Measurements from ENCODE around the gene PSMB5. TPM values are rescaled to one million over a fixed set of nuclear protein-coding genes. Genes with fewer than 3 reads are reported as not detected.

The PSMB5 gene
- total and polyA plus RNA-seq, 2 of the 13 experiments (the other 11 are each of a cell fraction or from before 2014, with no cell fraction given) = 705 to 871 TPM

DNA sequence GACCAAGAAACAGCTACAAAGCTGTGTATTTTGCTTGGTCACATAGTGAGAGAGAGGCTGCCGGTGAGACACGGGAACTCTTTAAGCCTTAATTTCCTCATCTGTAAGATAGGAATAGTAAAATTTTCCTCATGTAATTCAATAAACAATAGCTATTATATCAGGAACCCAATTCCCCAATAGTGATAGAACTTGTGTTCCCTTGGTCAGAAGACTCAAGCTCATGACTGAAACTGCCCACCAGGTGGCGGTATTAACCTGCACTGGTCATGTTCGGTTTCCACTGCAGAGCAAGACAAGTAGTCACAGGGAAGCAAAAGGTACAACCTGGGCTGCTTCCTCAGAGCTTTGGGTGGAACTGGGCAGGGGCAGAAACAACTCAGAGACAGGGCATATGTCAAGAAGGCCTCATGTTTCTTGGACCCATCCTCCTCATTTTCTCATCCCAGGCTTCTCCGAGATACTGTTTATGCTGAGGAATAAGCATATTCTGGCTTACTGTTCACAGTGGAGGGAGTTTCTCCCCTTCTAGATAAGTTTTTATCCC lies 48.1 kb downstream of the PSMB5 start (continued):
- TF ChIP-seq ZNF318 (CRISPR knock-in tag; IDR thresholded peaks at IDR 0.05) = no peak; the same call in 1 of the 2 replicates
- no peak for TF ChIP-seq GATA4 (IDR thresholded peaks at IDR 0.05; ENCODE audit: borderline replicate concordance, low read depth)
- TF ChIP-seq ZHX2 (IDR thresholded peaks at IDR 0.05; ENCODE audit: low read depth) = no peak
- no peak for TF ChIP-seq ZHX2 (CRISPR knock-in tag; IDR thresholded peaks at IDR 0.05; ENCODE audit: borderline replicate concordance)
- TF ChIP-seq ZSCAN31 (CRISPR knock-in tag; IDR thresholded peaks at IDR 0.05; ENCODE audit: low read depth) = no peak
- no peak for TF ChIP-seq ZSCAN20 (CRISPR knock-in tag; IDR thresholded peaks at IDR 0.05; ENCODE audit: borderline replicate concordance)
- TF ChIP-seq ZNF101 (CRISPR knock-in tag; IDR thresholded peaks at IDR 0.05; ENCODE audit: borderline replicate concordance, low read depth) = no peak
- no peak for TF ChIP-seq ZNF451 (CRISPR knock-in tag; IDR thresholded peaks at IDR 0.05)
- TF ChIP-seq HIVEP1 (CRISPR knock-in tag; IDR thresholded peaks at IDR 0.05) = no peak
- TF ChIP-seq, protein P1, sequence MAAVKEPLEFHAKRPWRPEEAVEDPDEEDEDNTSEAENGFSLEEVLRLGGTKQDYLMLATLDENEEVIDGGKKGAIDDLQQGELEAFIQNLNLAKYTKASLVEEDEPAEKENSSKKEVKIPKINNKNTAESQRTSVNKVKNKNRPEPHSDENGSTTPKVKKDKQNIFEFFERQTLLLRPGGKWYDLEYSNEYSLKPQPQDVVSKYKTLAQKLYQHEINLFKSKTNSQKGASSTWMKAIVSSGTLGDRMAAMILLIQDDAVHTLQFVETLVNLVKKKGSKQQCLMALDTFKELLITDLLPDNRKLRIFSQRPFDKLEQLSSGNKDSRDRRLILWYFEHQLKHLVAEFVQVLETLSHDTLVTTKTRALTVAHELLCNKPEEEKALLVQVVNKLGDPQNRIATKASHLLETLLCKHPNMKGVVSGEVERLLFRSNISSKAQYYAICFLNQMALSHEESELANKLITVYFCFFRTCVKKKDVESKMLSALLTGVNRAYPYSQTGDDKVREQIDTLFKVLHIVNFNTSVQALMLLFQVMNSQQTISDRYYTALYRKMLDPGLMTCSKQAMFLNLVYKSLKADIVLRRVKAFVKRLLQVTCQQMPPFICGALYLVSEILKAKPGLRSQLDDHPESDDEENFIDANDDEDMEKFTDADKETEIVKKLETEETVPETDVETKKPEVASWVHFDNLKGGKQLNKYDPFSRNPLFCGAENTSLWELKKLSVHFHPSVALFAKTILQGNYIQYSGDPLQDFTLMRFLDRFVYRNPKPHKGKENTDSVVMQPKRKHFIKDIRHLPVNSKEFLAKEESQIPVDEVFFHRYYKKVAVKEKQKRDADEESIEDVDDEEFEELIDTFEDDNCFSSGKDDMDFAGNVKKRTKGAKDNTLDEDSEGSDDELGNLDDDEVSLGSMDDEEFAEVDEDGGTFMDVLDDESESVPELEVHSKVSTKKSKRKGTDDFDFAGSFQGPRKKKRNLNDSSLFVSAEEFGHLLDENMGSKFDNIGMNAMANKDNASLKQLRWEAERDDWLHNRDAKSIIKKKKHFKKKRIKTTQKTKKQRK (IDR thresholded peaks at IDR 0.05; ENCODE audit: low read length) = no peak
- no peak for TF ChIP-seq ZNF138 (CRISPR knock-in tag; IDR thresholded peaks at IDR 0.05; ENCODE audit: low read depth)
- no peak for TF ChIP-seq MTF1 (CRISPR knock-in tag; IDR thresholded peaks at IDR 0.05)
